Spleen (tissue), 7 donors: Measurements from ENCODE around the gene CLDN2.

Source experiments
- POLR2A ChIP-seq, 3 donors: fragments of 450-650 bp; IDR thresholded peaks; one replicate each; pipeline ENCODE4 v1.5.1; 2017; ENCODE audit warnings: antibody characterized with exemption in 3 of 3, mild to moderate bottlenecking in 1 of 3
- TF ChIP-seq, protein P1 (sequence below), 11 experiments: fragments of 200-600 bp in 7 of 11; fragments of 450-650 bp in 4 of 11; sonication (generic) in 4 of 11; IDR thresholded peaks in 8 of 11; conservative IDR thresholded peaks in 3 of 11; 1 replicate in 7 of 11; 2 replicates in 4 of 11; pipeline versions ENCODE4 v1.4.0 to v1.8.0; 2016 to 2021; ENCODE audit warnings: antibody characterized with exemption in 11 of 11, inconsistent platforms in 4 of 11, mild to moderate bottlenecking in 1 of 11
- donor health status: DM: no; HTN: no; CAD: no; lungs with moderate emphysema.
- donor health status: DM: no; HTN: no; CAD: no.
- donor health status: DM: no; HTN: no; CAD: no.

DNA sequence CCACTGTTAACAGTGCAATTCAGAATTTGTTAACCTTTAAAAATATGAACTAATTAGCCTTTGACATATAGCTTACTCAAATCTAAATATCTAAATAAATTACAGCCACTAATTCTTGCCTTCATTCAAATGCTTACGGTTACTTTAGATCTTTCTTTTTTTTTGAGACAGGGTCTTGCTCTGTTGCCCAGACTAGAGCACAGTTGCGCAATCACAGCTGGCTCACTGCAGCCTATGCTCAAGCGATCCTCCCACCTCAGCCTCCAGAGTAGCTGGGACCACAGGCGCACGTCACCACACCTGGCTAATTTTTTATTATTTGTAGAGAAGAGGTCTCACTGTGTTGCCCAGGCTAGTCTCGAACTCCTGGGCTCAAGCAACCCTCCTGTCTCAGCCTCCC is 31.0 kb downstream of the CLDN2 start:
- TF ChIP-seq, protein P1, sequence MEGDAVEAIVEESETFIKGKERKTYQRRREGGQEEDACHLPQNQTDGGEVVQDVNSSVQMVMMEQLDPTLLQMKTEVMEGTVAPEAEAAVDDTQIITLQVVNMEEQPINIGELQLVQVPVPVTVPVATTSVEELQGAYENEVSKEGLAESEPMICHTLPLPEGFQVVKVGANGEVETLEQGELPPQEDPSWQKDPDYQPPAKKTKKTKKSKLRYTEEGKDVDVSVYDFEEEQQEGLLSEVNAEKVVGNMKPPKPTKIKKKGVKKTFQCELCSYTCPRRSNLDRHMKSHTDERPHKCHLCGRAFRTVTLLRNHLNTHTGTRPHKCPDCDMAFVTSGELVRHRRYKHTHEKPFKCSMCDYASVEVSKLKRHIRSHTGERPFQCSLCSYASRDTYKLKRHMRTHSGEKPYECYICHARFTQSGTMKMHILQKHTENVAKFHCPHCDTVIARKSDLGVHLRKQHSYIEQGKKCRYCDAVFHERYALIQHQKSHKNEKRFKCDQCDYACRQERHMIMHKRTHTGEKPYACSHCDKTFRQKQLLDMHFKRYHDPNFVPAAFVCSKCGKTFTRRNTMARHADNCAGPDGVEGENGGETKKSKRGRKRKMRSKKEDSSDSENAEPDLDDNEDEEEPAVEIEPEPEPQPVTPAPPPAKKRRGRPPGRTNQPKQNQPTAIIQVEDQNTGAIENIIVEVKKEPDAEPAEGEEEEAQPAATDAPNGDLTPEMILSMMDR (IDR thresholded peaks at IDR 0.05 in 8 of 11, conservative IDR thresholded peaks at IDR 0.05 in 3 of 11), result no peak
- TF ChIP-seq POLR2A (IDR thresholded peaks at IDR 0.05), result no peak
